GM13976 (cell line): ENCODE measurements around the gene SYNGR4.
A peak's percentile ranks its signal among the peaks of the same experiment; 100 is the strongest.
"Not testable (repeated sequence)": the region's sequence is repeated elsewhere in the genome, so short reads cannot be mapped to it uniquely, and the experiment has no call there.

Experiments
- DNase-seq: peaks from one replicate; pipeline ENCODE4 v3.0.0; 2012; ENCODE audit warnings: low spot score
- CTCF ChIP-seq: IDR thresholded peaks from 2 replicates; pipeline ENCODE4 v1.5.1; 2012; ENCODE audit warnings: borderline replicate concordance, mild to moderate bottlenecking; ENCODE audit not compliant: insufficient read depth; ENCODE audit errors: extremely low read depth, missing control alignments, control extremely low read depth
- in situ Hi-C: fragments of 300-500 bp; cut with MboI; formaldehyde crosslinking; loops from one replicate; pipeline ENCODE4 v1.12.0; 2022; ENCODE audit warnings: low sequenced_read_pairs, mixed read lengths, inconsistent platforms; ENCODE audit not compliant: unreplicated experiment

The SYNGR4 gene

GRCh38 chr19:48363810-48364597 lies at the start of gene SYNGR4, which contains the start of gene TMEM143:
TSS of gene SYNGR4 (plus strand) at chr19:48364367. CDS start at chr19:48365843, 1,476 bp downstream.
TSS of gene TMEM143 (minus strand) at chr19:48363940. CDS start at chr19:48363920, 20 bp downstream.
- peak; percentile 100 for DNase-seq
- in situ Hi-C loops = no loop called here
- no peak for TF ChIP-seq CTCF

- in situ Hi-C loops = loop anchor here (25.0 kb wide), 1 partner anchor 272 kb away; no protein-coding TSS in a partner anchor
- TF ChIP-seq CTCF = no peak
- no peak for DNase-seq
Observed at GRCh38 chr19:48315712-48316111, 48.5 kb upstream of the SYNGR4 start.

- not testable (repeated sequence) for DNase-seq
- in situ Hi-C loops = loop anchor here (25.0 kb wide), 1 partner anchor 270 kb away; no protein-coding TSS in a partner anchor
Observed at GRCh38 chr19:48317708-48317960, 46.5 kb upstream of the SYNGR4 start.

GRCh38 chr19:48318286-48318987 lies 45.7 kb upstream of the SYNGR4 start:
- in situ Hi-C loops = loop anchor here (25.0 kb wide), 1 partner anchor 269 kb away; no protein-coding TSS in a partner anchor
- no peak for TF ChIP-seq CTCF
- DNase-seq = no peak

GRCh38 chr19:48319647-48320541 lies 44.3 kb upstream of the SYNGR4 start:
- peak; percentile 74 for DNase-seq
- TF ChIP-seq CTCF = peak; percentile 91
- in situ Hi-C loops = loop anchor here (25.0 kb wide), 1 partner anchor 267 kb away; no protein-coding TSS in a partner anchor

- in situ Hi-C loops = loop anchor here (25.0 kb wide), 1 partner anchor 266 kb away; no protein-coding TSS in a partner anchor
- no peak for TF ChIP-seq CTCF
- peak; percentile 99 for DNase-seq
Observed at GRCh38 chr19:48321372-48321621, 42.9 kb upstream of the SYNGR4 start.
